Type B pancreatic cell (in vitro differentiated cells): ENCODE data around the gene KBTBD4. TPM values are rescaled to one million over a fixed set of nuclear protein-coding genes. Genes with fewer than 3 reads are reported as not detected.
A peak's percentile ranks its signal among the peaks of the same experiment; 100 is the strongest.

Source experiments
- DNase-seq: peaks from one replicate; pipeline ENCODE4 v3.0.0; 2021; ENCODE audit warnings: mixed read lengths; ENCODE audit not compliant: unreplicated experiment; ENCODE audit errors: extremely low spot score
- H3K27ac Mint-ChIP-seq: 2 replicates; pipeline ENCODE4 v1.8.0; 2021; ENCODE audit warnings: mild to moderate bottlenecking, mixed read lengths
- H3K27me3 Mint-ChIP-seq: 2 replicates; pipeline ENCODE4 v1.8.0; 2021; ENCODE audit warnings: mixed read lengths
- H3K36me3 Mint-ChIP-seq: 2 replicates; pipeline ENCODE4 v1.8.0; 2021; ENCODE audit warnings: mixed read lengths
- H3K4me1 Mint-ChIP-seq: one replicate; pipeline ENCODE4 v1.8.0; 2021; ENCODE audit warnings: mixed read lengths; ENCODE audit not compliant: unreplicated experiment
- H3K4me3 Mint-ChIP-seq: 2 replicates; pipeline ENCODE4 v1.8.0; 2021; ENCODE audit warnings: mild to moderate bottlenecking, mixed read lengths
- H3K9me3 Mint-ChIP-seq: 2 replicates; pipeline ENCODE4 v1.8.0; 2021; ENCODE audit warnings: mixed read lengths
- total RNA-seq: library from RNA; stranded (reverse); gene quantifications from 2 replicates; pipeline ENCODE4 v1.2.1, GENCODE V29; 2021; ENCODE audit warnings: low replicate concordance
- TF ChIP-seq, protein P1 (sequence below): fragments of 200-600 bp; sonication (generic); conservative IDR thresholded peaks from 2 replicates; pipeline ENCODE4 v1.5.0; 2021; ENCODE audit warnings: antibody characterized with exemption, mild to moderate bottlenecking

The KBTBD4 gene
- total RNA-seq, 1 donor from 2014 or later, result 18.0 TPM

DNA sequence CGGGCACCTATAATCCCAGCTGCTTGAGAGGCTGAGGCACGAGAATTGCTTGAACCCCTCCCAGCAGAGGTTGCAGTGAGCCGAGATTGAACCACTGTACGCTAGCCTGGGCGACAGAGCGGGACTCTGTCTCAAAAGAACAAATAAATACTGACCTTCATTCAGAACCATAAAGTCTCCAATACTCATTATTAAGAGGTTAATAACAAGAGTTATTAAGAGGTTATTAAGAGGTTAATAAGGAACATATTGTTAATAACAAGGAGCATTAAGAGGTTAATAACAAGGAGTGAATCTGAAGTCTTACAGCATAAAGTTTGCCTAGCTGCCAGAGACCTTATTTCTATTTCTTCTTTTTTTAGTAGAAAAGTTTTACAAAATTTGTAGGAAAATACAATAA is 33.5 kb downstream of the KBTBD4 start:
- H3K4me3 Mint-ChIP-seq, result no peak overlapping the region
- TF ChIP-seq, protein P1, sequence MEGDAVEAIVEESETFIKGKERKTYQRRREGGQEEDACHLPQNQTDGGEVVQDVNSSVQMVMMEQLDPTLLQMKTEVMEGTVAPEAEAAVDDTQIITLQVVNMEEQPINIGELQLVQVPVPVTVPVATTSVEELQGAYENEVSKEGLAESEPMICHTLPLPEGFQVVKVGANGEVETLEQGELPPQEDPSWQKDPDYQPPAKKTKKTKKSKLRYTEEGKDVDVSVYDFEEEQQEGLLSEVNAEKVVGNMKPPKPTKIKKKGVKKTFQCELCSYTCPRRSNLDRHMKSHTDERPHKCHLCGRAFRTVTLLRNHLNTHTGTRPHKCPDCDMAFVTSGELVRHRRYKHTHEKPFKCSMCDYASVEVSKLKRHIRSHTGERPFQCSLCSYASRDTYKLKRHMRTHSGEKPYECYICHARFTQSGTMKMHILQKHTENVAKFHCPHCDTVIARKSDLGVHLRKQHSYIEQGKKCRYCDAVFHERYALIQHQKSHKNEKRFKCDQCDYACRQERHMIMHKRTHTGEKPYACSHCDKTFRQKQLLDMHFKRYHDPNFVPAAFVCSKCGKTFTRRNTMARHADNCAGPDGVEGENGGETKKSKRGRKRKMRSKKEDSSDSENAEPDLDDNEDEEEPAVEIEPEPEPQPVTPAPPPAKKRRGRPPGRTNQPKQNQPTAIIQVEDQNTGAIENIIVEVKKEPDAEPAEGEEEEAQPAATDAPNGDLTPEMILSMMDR, result no peak
- peaks cover 15% of the 10 kb centered on the region for H3K36me3 Mint-ChIP-seq
- DNase-seq, result no peak
- H3K9me3 Mint-ChIP-seq, result no peaks in the 10 kb centered on the region
- no peaks in the 10 kb centered on the region for H3K27me3 Mint-ChIP-seq
- no peak overlapping the region for H3K27ac Mint-ChIP-seq
- peaks cover 20% of the 10 kb centered on the region for H3K4me1 Mint-ChIP-seq

DNA sequence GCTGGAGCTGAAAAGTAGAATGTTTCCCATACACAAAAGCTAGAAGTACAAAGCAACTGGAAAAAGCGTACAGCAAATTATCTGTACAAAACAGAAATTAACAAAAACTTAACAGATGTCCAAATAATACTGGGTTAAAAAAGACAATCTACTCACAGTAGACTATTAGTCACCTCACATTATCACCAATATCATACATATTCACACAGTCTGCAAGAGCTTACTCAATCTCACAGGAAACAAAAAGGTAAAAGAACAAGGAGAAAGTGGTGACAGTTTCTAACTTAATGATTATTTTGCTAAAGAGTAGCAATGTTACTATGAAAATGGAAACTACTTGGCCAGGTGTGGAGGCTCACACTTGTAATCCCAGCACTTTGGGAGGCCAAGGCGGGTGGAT is 37.7 kb downstream of the KBTBD4 start:
- peak overlapping the region; percentile 79 for H3K27ac Mint-ChIP-seq
- TF ChIP-seq, protein P1, result no peak
- H3K27me3 Mint-ChIP-seq, result no peaks in the 10 kb centered on the region
- peaks cover 30% of the 10 kb centered on the region for H3K4me1 Mint-ChIP-seq
- no peak overlapping the region for H3K4me3 Mint-ChIP-seq
- DNase-seq, result no peak
- no peaks in the 10 kb centered on the region for H3K9me3 Mint-ChIP-seq
- H3K36me3 Mint-ChIP-seq, result peaks cover 15% of the 10 kb centered on the region

DNA sequence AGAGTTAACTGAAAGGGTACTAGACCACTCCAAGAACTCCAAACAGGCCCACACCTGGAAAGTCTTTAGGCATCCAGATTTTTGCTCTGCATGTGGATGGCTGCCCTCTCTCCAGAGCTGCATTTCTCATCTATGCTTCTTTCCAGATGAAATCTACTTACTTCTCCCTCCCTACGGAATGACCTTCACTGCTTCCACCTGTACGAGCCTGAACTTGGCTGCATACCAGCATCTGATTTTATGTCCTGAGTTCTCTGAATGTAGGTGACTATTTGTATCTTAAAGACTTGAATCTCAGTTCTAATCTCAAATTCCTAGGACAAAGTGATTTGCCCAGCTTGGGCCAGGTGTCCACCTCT is 39.1 kb downstream of the KBTBD4 start:
- no peak for DNase-seq
- peak overlapping the region; percentile 79 for H3K27ac Mint-ChIP-seq
- H3K4me1 Mint-ChIP-seq, result peaks cover 36% of the 10 kb centered on the region
- H3K27me3 Mint-ChIP-seq, result no peaks in the 10 kb centered on the region
- TF ChIP-seq, protein P1, result peak; percentile 26
- no peak overlapping the region for H3K4me3 Mint-ChIP-seq
- peaks cover 19% of the 10 kb centered on the region for H3K36me3 Mint-ChIP-seq
- no peaks in the 10 kb centered on the region for H3K9me3 Mint-ChIP-seq

DNA sequence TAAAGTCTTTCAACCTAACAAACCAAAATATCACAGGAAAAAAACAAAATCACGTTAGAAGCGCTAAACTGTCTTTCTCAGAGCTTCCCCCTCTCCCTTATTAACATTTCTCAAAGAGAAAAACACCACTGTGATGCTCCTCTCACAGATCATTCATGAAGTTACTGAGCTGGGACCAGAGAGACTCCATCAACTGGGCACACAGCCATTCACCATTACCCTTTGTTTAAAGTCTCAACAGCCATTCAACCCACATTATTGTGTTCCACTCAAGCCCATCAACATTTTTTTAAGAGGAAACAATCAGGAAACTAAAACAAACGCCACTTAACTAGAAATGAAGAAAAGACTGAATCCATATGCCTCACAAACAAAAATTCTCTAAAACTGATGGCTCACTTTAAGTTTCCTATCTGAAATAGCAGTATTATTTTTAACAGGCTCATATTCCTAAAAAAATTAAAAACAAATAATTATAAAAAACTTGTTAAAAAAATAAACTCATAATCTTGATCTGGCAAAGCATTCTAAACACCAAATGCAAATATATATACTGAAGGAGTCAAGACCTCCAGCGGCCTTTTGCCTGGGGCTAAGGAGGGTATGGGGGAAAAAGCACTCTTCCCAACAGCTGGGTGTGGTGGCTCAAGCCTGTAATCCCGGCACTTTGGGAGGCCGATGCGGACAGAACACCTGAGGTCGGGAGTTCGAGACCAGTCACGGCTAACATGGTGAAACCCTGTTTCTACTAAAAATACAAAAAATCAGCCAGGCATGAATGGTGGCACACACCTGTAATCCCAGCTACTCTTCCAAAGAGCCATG is 39.8 kb downstream of the KBTBD4 start:
- TF ChIP-seq, protein P1, result no peak
- no peak overlapping the region for H3K4me3 Mint-ChIP-seq
- H3K27ac Mint-ChIP-seq, result peak overlapping the region; percentile 79
- H3K4me1 Mint-ChIP-seq, result peaks cover 33% of the 10 kb centered on the region
- H3K27me3 Mint-ChIP-seq, result no peaks in the 10 kb centered on the region
- DNase-seq, result no peak
- no peaks in the 10 kb centered on the region for H3K9me3 Mint-ChIP-seq
- H3K36me3 Mint-ChIP-seq, result peaks cover 15% of the 10 kb centered on the region

DNA sequence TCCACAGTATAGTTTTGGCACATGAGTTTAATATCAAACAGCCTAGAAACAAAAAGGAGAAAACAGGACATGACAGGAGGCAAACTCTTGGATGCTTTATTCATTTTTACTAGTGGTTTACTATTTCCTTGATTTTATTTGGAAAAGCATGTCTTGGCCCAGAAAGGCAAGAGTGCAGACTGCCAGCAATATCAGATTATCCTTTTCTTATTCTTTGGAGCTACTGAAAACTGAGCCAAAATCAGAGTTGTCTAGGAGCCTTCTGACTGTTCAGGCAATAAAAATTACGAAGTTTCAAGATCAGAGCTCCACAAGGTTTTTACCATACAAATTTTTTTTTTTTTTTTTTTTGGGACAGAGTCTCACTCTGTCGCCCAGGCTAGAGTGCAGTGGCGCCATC is 41.9 kb downstream of the KBTBD4 start:
- TF ChIP-seq, protein P1, result no peak
- H3K9me3 Mint-ChIP-seq, result no peaks in the 10 kb centered on the region
- no peak for DNase-seq
- peaks cover 15% of the 10 kb centered on the region for H3K36me3 Mint-ChIP-seq
- H3K4me1 Mint-ChIP-seq, result peaks cover 37% of the 10 kb centered on the region
- H3K27ac Mint-ChIP-seq, result no peak overlapping the region
- no peak overlapping the region for H3K4me3 Mint-ChIP-seq
- H3K27me3 Mint-ChIP-seq, result no peaks in the 10 kb centered on the region
